ENCODE data around the gene ING2.

Gene ING2

GRCh38 chr4:183507925-183508696, 3.3 kb downstream of the ING2 start:
- no peak for DNase-seq (ENCODE audit: low spot score)
- no peak for TF ChIP-seq CTCF (IDR thresholded peaks at IDR 0.05; ENCODE audit: extremely low read depth, insufficient read depth, missing control alignments)
- in situ Hi-C loops (cut with MboI; ENCODE audit: low pct_unique_long_range_greater_than_20kb, low sequenced_read_pairs, unreplicated experiment) = no loop called here

- TF ChIP-seq CTCF (IDR thresholded peaks at IDR 0.05; ENCODE audit: extremely low read depth, insufficient read depth, missing control alignments) = no peak
Measured at GRCh38 chr4:183508697-183509335, 4.0 kb downstream of the ING2 start.

GRCh38 chr4:183515411-183515810, 10.6 kb downstream of the ING2 start:
- DNase-seq (ENCODE audit: low spot score) = no peak
- in situ Hi-C loops (cut with MboI; ENCODE audit: low pct_unique_long_range_greater_than_20kb, low sequenced_read_pairs, unreplicated experiment) = no loop called here
- no peak for TF ChIP-seq CTCF (IDR thresholded peaks at IDR 0.05; ENCODE audit: extremely low read depth, insufficient read depth, missing control alignments)

More at GRCh38 chr4:183508697-183509335, 4.0 kb downstream of the ING2 start:
- DNase-seq (ENCODE audit: low spot score) = no peak
- in situ Hi-C loops (cut with MboI; ENCODE audit: low pct_unique_long_range_greater_than_20kb, low sequenced_read_pairs, unreplicated experiment) = no loop called here

GRCh38 chr4:183517194-183517593, 12.3 kb downstream of the ING2 start:
- no peak for DNase-seq (ENCODE audit: low spot score)
- in situ Hi-C loops (cut with MboI; ENCODE audit: low pct_unique_long_range_greater_than_20kb, low sequenced_read_pairs, unreplicated experiment) = no loop called here
- no peak for TF ChIP-seq CTCF (IDR thresholded peaks at IDR 0.05; ENCODE audit: extremely low read depth, insufficient read depth, missing control alignments)

- no peak for TF ChIP-seq CTCF (IDR thresholded peaks at IDR 0.05; ENCODE audit: extremely low read depth, insufficient read depth, missing control alignments)
- no peak for DNase-seq (ENCODE audit: low spot score)
- in situ Hi-C loops (cut with MboI; ENCODE audit: low pct_unique_long_range_greater_than_20kb, low sequenced_read_pairs, unreplicated experiment) = no loop called here
Measured at GRCh38 chr4:183517781-183518180, 12.9 kb downstream of the ING2 start.

GRCh38 chr4:183522821-183523220, 18.0 kb downstream of the ING2 start:
- TF ChIP-seq CTCF (IDR thresholded peaks at IDR 0.05; ENCODE audit: extremely low read depth, insufficient read depth, missing control alignments) = no peak
- in situ Hi-C loops (cut with MboI; ENCODE audit: low pct_unique_long_range_greater_than_20kb, low sequenced_read_pairs, unreplicated experiment) = no loop called here
- DNase-seq (ENCODE audit: low spot score) = no peak
